Endothelial cell of umbilical vein (primary cell): ENCODE data around the gene SLC17A2. TPM values are rescaled to one million over a fixed set of nuclear protein-coding genes. Genes with fewer than 3 reads are reported as not detected.

Experiments
- BruUV-seq: library from RNA; stranded (reverse); fragments of 400-500 nt; replicated peaks from 2 replicates; lab custom pipeline; 2021; lab: Mats Ljungman, UMichigan
- CTCF ChIA-PET: fragments of 300-600, 350-600 bp; sonication (Branson Sonifier 250); formaldehyde crosslinking; loops from one replicate; lab custom pipeline; 2021; ENCODE audit warnings: antibody characterized with exemption, inconsistent platforms; lab: Charles Lee
- POLR2A ChIA-PET: fragments of 300-600, 350-600 bp; sonication (Branson Sonifier 250); formaldehyde crosslinking; loops from one replicate; lab custom pipeline; 2021; ENCODE audit warnings: antibody characterized with exemption, inconsistent platforms; lab: Charles Lee
- DNase-seq: peaks from one replicate; pipeline ENCODE4 v3.0.0-alpha.2; 2011; ENCODE audit warnings: low read depth, low spot score
- FAIRE-seq: peaks from 2 replicates; lab custom pipeline; 2011; peaks lifted over from hg19 to GRCh38; lab: Jason Lieb, UNC
- H2AFZ ChIP-seq: 2 replicates; pipeline ENCODE4 v1.6.0; 2012; ENCODE audit warnings: low read depth, low read length, control low read depth, inconsistent platforms
- H3K27ac ChIP-seq: 2 replicates; pipeline ENCODE4 v1.5.1; 2011; ENCODE audit warnings: low read depth, mild to moderate bottlenecking, control low read depth, low read length, moderate library complexity; ENCODE audit not compliant: insufficient read depth
- H3K27me3 ChIP-seq, 2 experiments: 2 replicates each; pipeline versions ENCODE4 v1.6.0 to v1.6.1; 2011; ENCODE audit warnings: low read length in 2 of 2, mixed read lengths in 1 of 2; ENCODE audit not compliant: control insufficient read depth in 2 of 2, insufficient read depth in 2 of 2
- H3K36me3 ChIP-seq, 2 experiments: 2 replicates in 1 of 2; 3 replicates in 1 of 2; pipeline ENCODE4 v1.5.1; 2011; ENCODE audit warnings: low read length in 2 of 2, mild to moderate bottlenecking in 1 of 2, moderate library complexity in 1 of 2; ENCODE audit not compliant: control insufficient read depth in 2 of 2, insufficient read depth in 2 of 2; ENCODE audit errors: extremely low read depth in 1 of 2
- H3K4me1 ChIP-seq: 3 replicates; pipeline ENCODE4 v1.5.1; 2011; ENCODE audit warnings: mild to moderate bottlenecking, low read length; ENCODE audit not compliant: control insufficient read depth, insufficient read depth; ENCODE audit errors: extremely low read depth
- H3K4me2 ChIP-seq: 2 replicates; pipeline ENCODE4 v1.6.1; 2011; ENCODE audit warnings: low read length, control low read depth, mixed read lengths; ENCODE audit not compliant: insufficient read depth
- H3K4me3 ChIP-seq, 3 experiments: fragments of 200-600 bp in 1 of 3; sonication (generic), shearing (Covaris generic) in 1 of 3; replicated peaks in 1 of 3; 2 replicates each; pipeline ENCODE4 v1.5.1; 2011 to 2016; ENCODE audit warnings: control low read depth in 3 of 3, low read length in 3 of 3, mild to moderate bottlenecking in 2 of 3, inconsistent platforms in 1 of 3, low read depth in 1 of 3, moderate library complexity in 1 of 3; ENCODE audit not compliant: insufficient read depth in 1 of 3
- H3K79me2 ChIP-seq: 2 replicates; pipeline ENCODE4 v1.6.0; 2012; ENCODE audit warnings: low read length, inconsistent platforms; ENCODE audit not compliant: control insufficient read depth, insufficient read depth
- H3K9ac ChIP-seq: replicated peaks from 2 replicates; pipeline ENCODE3; 2011; ENCODE audit warnings: low read length, control low read depth; ENCODE audit not compliant: insufficient read depth; ENCODE audit errors: extremely low read depth
- H3K9me1 ChIP-seq: replicated peaks from 3 replicates; pipeline ENCODE4 v1.6.0; 2011; ENCODE audit warnings: mild to moderate bottlenecking, low read length; ENCODE audit not compliant: control insufficient read depth, insufficient read depth; ENCODE audit errors: extremely low read depth
- H3K9me3 ChIP-seq: replicated peaks from 2 replicates; pipeline ENCODE4 v1.5.1; 2012; ENCODE audit warnings: low read length, inconsistent platforms; ENCODE audit not compliant: control insufficient read depth, insufficient read depth
- H4K20me1 ChIP-seq: replicated peaks from 2 replicates; pipeline ENCODE3; 2011; ENCODE audit warnings: mild to moderate bottlenecking, low read length; ENCODE audit not compliant: control insufficient read depth, insufficient read depth; ENCODE audit errors: extremely low read depth
- CTCF ChIP-seq, 2 donors: IDR thresholded peaks; 1 replicate in 1 of 2; 2 replicates in 1 of 2; pipeline ENCODE4 v1.5.1; 2011; ENCODE audit warnings: low read length in 2 of 2, mild to moderate bottlenecking in 2 of 2, moderate library complexity in 2 of 2, control low read depth in 1 of 2, inconsistent platforms in 1 of 2, low read depth in 1 of 2; ENCODE audit not compliant: insufficient read depth in 1 of 2; ENCODE audit errors: extremely low read depth in 1 of 2
- EZH2 ChIP-seq: IDR thresholded peaks from 2 replicates; pipeline ENCODE4 v1.6.1; 2012; ENCODE audit warnings: borderline replicate concordance, low read depth, mild to moderate bottlenecking, moderate library complexity, low read length, inconsistent platforms; ENCODE audit not compliant: severe bottlenecking
- FOS ChIP-seq: IDR thresholded peaks from 2 replicates; pipeline ENCODE4 v1.6.1; 2011; ENCODE audit warnings: mild to moderate bottlenecking, low read length, moderate library complexity, borderline replicate concordance; ENCODE audit not compliant: insufficient read depth
- GATA2 ChIP-seq: IDR thresholded peaks from 2 replicates; pipeline ENCODE4 v1.7.0; 2011; ENCODE audit warnings: low read depth, mild to moderate bottlenecking, moderate library complexity, mixed read lengths, low read length; ENCODE audit not compliant: insufficient read length, insufficient read depth
- JUN ChIP-seq: IDR thresholded peaks from 2 replicates; pipeline ENCODE4 v1.6.1; 2011; ENCODE audit warnings: borderline replicate concordance, low read depth; ENCODE audit not compliant: insufficient read length, insufficient read depth
- MAX ChIP-seq: IDR thresholded peaks from 2 replicates; pipeline ENCODE4 v1.6.1; 2011; ENCODE audit not compliant: insufficient read depth, insufficient read length
- MYC ChIP-seq: IDR thresholded peaks from one replicate; pipeline ENCODE4 v1.6.1; 2011; ENCODE audit warnings: mild to moderate bottlenecking, low read depth, low read length
- POLR2A ChIP-seq: IDR thresholded peaks from 2 replicates; pipeline ENCODE4 v1.6.1; 2012; ENCODE audit warnings: low read depth, mild to moderate bottlenecking, control low read depth, low read length
- POLR2AphosphoS5 ChIP-seq: IDR thresholded peaks from 2 replicates; pipeline ENCODE4 v1.6.1; 2012; ENCODE audit warnings: low read depth, mild to moderate bottlenecking, control low read depth, low read length, moderate library complexity; ENCODE audit not compliant: insufficient read depth
- dilution Hi-C: fragments of 300-500 bp; cut with MboI; formaldehyde crosslinking; loops from one replicate; pipeline ENCODE4 v1.15.0; 2019; ENCODE audit warnings: low sequenced_read_pairs; ENCODE audit not compliant: extremely low pct_ligation_motif_present
- intact Hi-C: fragments of 100-400 bp; cut with micrococcal nuclease; formaldehyde crosslinking; loops from one replicate; pipeline ENCODE4 v1.10.0; 2022
- polyA plus RNA-seq, 4 experiments: library from polyadenylated mRNA; depleted of rRNA in 3 of 4; stranded (reverse) in 3 of 4; unstranded in 1 of 4; fragments of >200 nt; gene quantifications; 2 replicates each; pipeline versions ENCODE4 v1.2.1 to v1.2.3, GENCODE V29; 2011 to 2012; ENCODE audit warnings: missing spikeins in 1 of 4
- total RNA-seq: library from RNA; stranded (reverse); gene quantifications from 2 replicates; pipeline ENCODE4 v1.2.3, GENCODE V29; 2021

SLC17A2 gene
- total and polyA plus RNA-seq, 2 donors (not counting 3 experiments of a cell fraction or from before 2014, with no cell fraction given): not detected

DNA sequence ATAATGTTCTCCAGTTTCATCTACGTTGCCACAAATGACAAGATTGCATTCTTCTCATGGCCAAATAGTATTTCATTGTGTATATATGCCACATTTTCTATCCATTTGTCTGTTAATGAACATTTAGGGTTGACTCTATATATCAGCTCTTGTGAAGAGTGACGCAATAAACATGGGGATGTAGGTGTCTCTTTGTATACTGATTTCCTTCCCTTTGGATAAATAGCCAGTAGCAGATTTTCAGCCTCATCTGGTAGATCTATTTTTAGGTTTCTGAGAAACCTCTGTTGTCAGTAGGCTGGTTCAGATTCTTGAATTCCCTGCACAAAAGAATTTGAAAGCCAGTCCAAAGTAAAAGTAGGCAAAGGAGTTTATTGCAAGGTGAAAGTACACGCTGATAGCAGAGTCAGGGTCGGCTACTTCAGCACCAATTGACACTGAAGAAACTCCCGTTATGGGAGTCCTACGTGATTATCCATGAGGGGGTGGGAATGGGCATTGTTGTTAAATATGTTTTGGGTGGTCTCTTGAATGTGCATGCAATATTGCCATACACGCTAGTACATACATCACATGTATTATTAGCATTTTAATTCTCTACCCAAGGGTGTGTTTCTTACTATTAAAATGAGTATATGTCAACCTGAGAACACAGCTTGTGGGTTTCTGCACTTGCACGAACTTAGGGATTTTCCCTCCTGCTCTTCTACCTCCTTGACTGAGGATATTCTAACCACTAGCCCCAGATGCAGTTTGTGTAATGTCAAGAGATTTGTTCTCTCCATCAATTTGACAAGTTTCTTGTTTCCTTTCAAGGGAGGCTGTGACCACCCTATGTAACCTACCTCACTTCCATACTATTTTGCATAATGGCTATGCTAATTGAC lies 14.4 kb upstream of the SLC17A2 start:
- no peak for DNase-seq
- no peak for TF ChIP-seq MYC
- no peak for TF ChIP-seq POLR2A
- TF ChIP-seq FOS: no peak
- TF ChIP-seq POLR2AphosphoS5: no peak
- no peak for TF ChIP-seq CTCF (IDR thresholded peaks at IDR 0.05; ENCODE audit: extremely low read depth in 1 of 2, insufficient read depth in 1 of 2, low read depth in 1 of 2, low read length in 2 of 2)
- TF ChIP-seq MAX: no peak
- TF ChIP-seq EZH2: no peak
- no peak for TF ChIP-seq JUN
- no peak for TF ChIP-seq GATA2
- Histone ChIP-seq H3K27ac (no peak overlapping the region), H3K9me3 (no peaks in the 10 kb centered on the region), H4K20me1 (no peaks in the 10 kb centered on the region), H3K4me3 (no peak overlapping the region), H3K4me2 (no peak overlapping the region), H2AFZ (no peak overlapping the region), H3K9me1 (no peaks in the 10 kb centered on the region), H3K9ac (no peak overlapping the region), H3K4me1 (no peaks in the 10 kb centered on the region), H3K79me2 (no peaks in the 10 kb centered on the region), H3K27me3 (no peaks in the 10 kb centered on the region), H3K36me3 (no peaks in the 10 kb centered on the region)
- dilution Hi-C loops (no loop called here), intact Hi-C loops (loop anchor here (5.0 kb wide), 1 partner anchor 223 kb away; no protein-coding TSS in a partner anchor)
- ChIA-PET POLR2A (no interaction called here), CTCF (interaction anchor here (1.1 kb wide), 1 partner anchor 156 kb away, joined by 5 read pairs; no protein-coding TSS in a partner anchor)
- no peak for FAIRE-seq
- no TSS peak for BruUV-seq
